GM18861 (cell line): ENCODE measurements around the gene PSMD7.

Source experiments
- ATAC-seq: cut with Tn5 transposase; IDR thresholded peaks from one replicate; pipeline ENCODE4 v1.9.1; 2021; ENCODE audit not compliant: unreplicated experiment

PSMD7 gene

GRCh38 chr16:74296432-74297144 is at the start of gene PSMD7:
TSS of gene PSMD7 (plus strand) at chr16:74296814. CDS start at chr16:74296915, 101 bp downstream.
- peak; percentile 88 for ATAC-seq

DNA sequence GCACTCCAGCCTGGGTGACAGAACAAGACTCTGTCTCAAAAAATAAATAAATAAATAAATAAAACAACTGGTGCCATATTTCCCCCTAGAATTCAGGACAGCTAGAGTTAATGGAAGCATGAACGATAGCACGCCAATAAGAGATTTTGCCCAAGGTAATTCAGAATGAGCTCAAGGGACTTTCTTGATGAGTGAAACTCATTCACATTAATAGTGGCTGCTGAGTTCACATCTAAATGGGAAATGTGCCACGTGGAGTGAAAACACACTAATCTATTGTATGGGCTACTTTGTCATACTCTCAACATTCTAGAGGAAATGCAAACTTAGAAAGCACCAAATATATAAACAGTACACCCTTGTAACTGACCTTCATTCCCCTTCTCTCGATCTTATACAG is 47.4 kb upstream of the PSMD7 start:
- no peak for ATAC-seq

DNA sequence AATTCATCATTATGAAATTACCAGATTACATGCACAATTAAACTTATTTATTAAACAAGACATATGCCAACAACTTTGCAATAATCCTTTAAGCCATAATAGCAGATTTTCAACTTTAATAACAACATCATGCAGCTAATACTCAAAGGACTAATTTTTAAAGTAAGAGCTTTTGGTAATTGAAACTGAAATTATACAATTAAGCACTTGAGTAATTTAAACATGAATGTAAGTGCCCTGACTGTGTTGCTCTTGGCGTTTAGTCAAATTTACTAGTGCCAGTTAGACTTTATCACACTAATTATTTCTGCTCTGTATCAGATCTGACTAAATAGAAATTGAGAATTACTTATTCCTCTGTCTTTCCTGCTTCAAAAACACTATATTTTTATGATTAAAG is 46.8 kb upstream of the PSMD7 start:
- no peak for ATAC-seq

DNA sequence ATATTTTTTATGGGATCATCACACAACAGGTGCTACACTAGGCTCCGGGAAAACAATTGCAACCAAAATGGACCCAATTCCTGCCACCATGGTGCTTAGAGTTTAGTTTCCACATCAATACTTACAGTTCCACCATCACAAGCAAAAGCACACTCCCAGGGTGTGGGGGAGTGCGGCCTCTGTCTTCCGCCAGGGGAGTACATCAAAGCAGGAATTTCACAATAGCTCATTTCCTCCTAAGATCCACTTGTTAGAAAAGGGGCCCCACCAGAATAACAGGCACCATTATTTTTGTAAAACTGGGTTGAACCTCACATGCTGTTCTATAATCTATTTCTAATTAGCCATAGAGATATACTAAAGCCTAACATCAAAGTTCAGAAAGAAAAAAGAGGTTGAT is 44.3 kb upstream of the PSMD7 start:
- ATAC-seq: no peak

- ATAC-seq: no peak
Measured at GRCh38 chr16:74253161-74253938, 43.3 kb upstream of the PSMD7 start.

DNA sequence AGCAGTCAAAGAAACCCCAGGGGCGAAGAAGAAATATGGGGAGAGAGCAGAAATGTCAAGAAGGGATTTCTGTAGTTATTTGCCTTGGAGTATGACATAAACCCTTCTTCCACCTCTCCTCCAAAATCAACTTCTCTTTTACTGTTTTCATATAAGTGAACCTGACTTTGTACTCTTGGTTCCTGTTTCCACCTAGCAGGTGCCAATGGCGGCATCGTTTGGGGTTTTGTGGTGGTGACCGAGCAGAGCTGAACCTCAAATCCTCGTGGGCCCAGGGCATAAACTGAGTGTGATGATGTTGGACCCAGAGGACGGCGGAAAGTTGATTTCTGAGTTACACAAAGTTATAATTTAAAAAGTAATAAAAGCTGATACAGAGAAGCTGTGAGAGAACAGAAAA is 39.6 kb upstream of the PSMD7 start:
- no peak for ATAC-seq

GRCh38 chr16:74261068-74261467 is 35.5 kb upstream of the PSMD7 start:
- ATAC-seq: no peak

DNA sequence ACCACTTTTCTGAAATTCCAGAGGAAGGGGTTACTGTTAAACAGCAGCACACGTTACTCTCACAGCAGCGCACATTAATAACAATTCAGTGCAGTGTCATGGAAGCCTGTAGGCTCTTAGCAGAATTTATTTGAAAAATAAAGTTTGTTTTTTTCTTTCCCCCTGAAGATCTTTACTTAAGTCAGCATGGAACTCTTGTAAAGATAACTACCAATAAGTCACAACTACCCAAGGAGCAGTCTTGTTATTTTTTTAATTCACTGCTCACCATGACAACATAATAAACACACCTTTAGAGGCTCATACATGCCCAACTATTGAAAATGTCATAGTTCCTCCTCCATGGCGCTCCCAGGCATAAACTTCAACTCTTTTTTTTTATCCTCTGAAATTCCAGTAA is 31.8 kb upstream of the PSMD7 start:
- ATAC-seq: no peak

GRCh38 chr16:74268372-74268782 is 28.2 kb upstream of the PSMD7 start:
- no peak for ATAC-seq

DNA sequence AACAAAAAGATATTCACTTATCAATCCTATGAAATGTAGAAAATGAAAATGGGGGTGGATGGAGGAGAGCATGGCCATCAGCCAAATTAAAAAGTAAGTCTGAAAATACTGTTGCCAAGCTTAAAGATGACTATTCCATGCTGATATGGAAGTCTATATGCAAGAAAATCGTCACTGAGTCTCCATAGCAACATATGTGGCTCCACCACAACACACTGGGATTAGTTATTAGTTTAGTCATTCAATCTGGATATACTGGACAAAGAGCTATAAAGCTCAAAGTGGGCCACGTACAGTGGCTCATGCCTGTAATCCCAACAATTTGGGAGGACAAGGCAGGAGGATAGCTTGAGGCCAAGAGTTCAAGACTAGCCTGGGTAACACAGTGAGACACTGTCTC is 24.7 kb upstream of the PSMD7 start:
- no peak for ATAC-seq

- no peak for ATAC-seq
Measured at GRCh38 chr16:74275031-74275636, 21.5 kb upstream of the PSMD7 start.

DNA sequence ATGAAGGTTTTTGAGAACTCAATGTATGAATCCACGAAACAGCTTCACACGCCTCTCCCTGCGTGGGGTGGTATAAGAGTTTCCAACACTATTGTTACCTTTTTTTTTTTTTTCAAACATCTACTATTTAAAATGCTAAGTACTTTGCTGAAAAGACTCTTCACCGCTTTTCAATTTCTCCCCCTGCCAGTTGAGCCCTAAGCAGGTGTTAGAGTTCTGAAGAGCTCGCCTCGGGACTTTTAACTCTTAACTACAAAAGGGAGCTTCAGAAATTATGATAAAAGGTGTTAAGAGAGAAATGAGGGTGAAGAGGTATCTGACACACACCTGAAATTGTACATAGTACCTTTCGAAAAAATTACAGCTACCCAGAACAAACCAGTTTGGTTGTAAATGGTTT is 20.9 kb upstream of the PSMD7 start:
- no peak for ATAC-seq

DNA sequence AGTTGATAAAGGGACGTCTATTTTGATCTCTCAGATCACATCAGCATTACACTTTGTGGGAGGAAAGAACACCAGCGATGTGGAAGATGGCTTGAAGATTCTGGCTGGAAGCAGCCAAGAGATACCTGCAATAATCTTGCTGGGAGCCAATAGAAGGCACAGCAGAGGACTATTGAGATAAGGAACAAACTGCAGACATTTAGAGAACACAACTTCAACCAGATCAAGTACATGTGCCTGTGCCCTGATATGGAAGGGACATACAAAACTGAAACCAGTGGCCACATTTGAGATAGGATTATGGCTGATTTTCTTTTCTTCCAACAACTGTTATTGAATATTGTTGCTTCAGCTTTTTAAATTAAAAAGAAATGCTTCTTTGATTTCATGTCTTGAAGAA is 18.6 kb upstream of the PSMD7 start:
- no peak for ATAC-seq

- ATAC-seq: no peak
Measured at GRCh38 chr16:74279266-74279665, 17.3 kb upstream of the PSMD7 start.

DNA sequence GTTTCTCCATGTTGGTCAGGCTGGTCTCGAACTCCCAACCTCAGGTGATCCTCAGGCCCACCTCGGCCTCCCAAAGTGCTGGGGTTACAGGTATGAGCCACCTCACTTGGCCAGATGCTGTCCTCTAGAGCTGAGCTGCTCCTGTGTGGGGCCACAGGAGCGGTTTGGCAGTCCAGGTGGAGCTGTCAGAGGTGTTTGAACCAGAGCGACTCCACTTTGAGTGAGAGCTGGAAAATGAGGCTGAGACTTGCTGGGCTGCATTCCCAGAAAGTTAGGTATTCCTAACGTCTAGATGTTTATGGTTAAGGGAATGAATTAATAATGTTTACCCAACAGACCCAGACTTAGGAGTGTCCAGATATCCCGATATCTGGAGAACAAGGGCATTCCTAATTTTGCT is 16.8 kb upstream of the PSMD7 start:
- ATAC-seq: no peak

DNA sequence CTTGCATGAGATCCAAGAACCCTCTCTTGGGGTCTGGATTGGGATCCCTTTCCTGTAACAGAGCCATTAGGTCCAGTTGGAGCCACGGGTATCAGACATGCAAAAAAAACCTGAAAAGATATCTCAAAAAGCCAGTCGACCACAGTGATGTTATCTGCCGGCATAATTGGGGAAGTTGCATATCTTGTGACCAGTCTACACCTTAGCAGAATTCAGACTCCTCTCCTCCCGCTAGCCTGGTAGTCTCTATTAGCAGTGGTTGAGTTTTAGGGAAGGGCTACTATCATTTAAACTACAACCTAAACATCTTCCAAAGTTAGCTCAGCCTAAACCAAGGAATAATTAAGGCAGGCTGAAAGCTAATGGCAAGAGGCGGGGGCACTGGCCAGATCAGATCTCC is 16.2 kb upstream of the PSMD7 start:
- ATAC-seq: no peak

DNA sequence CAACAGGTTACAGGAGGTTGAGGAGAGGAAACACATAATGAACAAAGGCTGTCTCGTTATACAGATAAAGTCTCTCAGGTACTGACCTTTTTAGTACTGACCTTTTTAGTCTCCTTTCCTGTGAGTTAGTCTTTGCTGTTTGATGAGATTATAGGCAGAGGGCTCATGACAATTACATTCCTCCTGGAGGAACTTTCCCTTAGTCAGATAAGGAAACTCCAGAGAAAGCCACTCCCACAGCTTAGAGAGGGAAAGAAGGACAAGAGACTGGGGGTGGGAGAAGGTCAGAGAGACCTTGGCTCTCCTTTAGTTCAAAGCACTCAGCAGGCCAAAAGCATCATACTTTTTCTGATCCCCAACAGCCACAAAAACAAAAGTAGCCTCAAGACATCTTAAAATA is 15.3 kb upstream of the PSMD7 start:
- no peak for ATAC-seq

DNA sequence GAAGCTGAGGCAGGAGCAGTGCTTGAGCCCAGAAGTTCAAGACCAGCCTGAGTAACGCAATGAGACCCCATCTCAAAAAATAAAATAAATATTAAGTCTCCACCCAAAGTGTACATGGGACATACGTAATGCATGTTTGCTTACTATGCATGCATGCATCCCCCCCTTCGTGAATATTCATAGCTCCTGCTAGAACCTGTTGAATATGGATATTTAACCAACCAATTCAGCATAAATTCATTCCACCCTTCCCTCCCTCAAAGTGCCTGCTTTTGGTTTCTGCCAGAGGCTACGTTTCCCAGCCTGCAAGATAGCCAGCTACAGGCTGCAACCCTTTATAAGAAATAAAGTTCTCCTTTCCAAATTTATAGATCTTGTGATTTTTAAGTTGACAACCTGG is 12.9 kb upstream of the PSMD7 start:
- ATAC-seq: no peak

GRCh38 chr16:74288065-74288464 is 8.5 kb upstream of the PSMD7 start:
- no peak for ATAC-seq

- no peak for ATAC-seq
Measured at GRCh38 chr16:74290356-74290755, 6.3 kb upstream of the PSMD7 start.

GRCh38 chr16:74291176-74291575 is 5.4 kb upstream of the PSMD7 start:
- no peak for ATAC-seq

- no peak for ATAC-seq
Measured at GRCh38 chr16:74291577-74292208, 4.9 kb upstream of the PSMD7 start.
